ENCODE data around the gene SMIM20.
"Not testable (repeated sequence)": the region's sequence is repeated elsewhere in the genome, so short reads cannot be mapped to it uniquely, and the experiment has no call there.

SMIM20 gene

DNA sequence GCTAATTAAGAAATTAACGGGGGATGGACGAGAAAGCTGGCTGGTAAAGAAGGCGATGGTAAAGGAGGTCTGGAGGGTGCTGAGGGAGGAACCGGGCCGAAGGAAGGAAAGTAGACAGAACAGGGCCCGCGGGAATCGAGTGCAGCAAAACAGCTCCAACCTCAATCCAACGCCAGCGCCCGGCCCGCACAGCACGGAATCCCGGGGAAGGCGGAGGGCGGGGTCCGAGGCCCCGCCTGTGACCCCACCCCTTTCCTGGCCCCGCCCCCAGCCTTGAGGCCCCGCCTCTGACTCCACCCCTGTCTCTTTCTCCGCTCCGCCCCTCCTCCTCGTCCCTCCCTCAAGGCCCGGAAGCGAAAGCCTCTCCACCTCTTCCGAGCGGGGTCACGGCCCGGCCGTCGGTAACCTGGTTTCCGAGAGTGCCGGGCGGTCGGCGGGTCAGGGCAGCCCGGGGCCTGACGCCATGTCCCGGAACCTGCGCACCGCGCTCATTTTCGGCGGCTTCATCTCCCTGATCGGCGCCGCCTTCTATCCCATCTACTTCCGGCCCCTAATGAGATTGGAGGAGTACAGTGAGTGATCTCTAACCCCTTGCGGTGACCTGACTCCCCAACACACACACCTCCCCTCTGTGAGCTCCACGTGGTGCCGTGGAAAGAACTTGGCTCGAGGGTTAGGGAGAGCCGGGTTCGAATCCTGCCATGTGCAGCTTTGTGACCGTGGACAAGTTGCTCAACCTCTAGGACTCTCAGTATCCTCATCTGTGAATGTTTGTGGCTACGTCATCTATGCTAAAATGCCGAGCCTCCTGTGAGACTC lies at the start of gene SMIM20:
Gene SMIM20 (plus strand): TSS at position 370 of the 819 bp plus-strand sequence. CDS start 94 bp downstream, at position 464.
- DNase-seq, result peak; percentile 88

DNA sequence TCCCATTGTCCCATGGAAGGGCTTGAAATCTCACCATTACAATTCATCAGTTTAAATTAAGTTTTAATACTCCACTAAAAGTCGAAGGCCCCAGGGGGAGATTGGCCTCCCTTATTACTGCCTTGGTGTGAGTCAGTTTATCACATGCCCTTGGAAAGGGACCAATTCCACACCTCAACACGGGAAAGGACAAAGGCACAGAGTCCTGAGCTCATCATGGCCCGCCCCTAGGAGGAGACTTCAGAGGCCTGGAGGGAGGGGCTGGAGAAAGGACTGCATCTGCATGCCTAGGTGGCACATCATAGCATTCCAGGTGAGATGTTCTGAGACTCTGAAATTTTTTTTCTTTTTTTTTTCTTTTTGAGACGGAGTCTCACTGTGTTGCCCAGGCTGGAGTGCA lies 48.4 kb upstream of the SMIM20 start:
- no peak for DNase-seq

DNA sequence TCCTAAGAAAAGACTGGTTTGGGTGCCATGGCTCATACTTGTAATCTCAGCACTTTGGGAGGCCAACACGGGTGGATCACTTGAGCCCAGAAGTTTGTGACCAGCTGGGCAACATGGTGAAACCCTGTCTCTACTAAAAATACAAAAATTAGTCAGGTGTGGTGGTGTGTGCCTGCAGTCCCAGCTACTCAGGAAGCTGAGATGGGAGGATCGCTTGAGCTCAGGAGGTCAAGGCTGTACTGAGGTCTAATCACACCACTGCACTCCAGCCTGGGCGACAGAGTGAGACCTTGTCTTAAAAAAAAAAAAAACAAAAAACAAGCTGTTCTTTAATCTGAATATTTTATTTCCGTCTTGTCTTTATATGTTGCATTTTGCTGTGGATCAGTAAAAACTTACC lies 47.6 kb upstream of the SMIM20 start:
- DNase-seq, result not testable (repeated sequence)

DNA sequence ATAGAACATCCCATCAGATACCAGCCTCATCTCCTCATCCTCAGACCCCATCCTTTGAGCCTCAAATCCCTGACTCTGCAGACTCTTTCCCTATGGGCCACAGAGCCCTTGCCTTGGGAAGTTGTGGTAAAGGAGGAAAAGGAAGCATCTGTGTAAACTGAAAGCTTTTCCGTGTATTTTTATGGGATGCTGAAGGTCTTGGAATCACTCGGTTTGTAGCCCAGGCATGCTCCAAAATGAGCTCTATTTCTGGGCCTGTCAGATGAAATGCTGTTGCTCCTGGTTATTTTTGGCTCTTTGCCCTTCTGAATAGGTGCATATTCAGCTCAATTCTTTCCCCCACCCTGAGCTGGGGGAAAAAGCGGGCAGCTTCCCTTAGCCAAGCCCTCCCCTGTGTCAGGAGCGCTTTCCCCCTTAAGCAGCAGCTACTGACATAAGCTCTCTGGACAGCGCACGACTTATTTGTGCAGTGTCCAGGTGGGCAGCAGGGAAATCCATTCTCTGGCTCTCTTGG lies 46.2 kb upstream of the SMIM20 start:
- DNase-seq, result no peak

DNA sequence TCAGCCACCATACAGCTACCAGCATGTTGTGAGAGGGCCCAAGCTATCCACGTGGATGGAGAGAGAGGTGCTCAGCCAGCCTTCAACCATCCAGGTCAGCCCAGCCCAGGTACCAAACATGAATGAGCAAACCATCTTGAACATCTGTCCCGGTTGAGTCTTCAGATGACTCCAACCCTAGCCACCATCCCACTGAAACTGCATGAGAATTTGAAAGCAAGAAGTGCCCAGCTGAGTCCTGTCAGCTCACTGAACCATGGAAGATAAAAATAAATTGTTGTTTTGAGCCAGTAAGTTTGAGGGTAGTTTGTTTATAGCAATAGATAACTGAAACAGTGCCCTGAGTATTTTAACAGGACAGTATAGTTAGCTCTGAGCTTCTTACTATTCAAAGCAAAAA lies 43.9 kb upstream of the SMIM20 start:
- DNase-seq, result no peak

DNA sequence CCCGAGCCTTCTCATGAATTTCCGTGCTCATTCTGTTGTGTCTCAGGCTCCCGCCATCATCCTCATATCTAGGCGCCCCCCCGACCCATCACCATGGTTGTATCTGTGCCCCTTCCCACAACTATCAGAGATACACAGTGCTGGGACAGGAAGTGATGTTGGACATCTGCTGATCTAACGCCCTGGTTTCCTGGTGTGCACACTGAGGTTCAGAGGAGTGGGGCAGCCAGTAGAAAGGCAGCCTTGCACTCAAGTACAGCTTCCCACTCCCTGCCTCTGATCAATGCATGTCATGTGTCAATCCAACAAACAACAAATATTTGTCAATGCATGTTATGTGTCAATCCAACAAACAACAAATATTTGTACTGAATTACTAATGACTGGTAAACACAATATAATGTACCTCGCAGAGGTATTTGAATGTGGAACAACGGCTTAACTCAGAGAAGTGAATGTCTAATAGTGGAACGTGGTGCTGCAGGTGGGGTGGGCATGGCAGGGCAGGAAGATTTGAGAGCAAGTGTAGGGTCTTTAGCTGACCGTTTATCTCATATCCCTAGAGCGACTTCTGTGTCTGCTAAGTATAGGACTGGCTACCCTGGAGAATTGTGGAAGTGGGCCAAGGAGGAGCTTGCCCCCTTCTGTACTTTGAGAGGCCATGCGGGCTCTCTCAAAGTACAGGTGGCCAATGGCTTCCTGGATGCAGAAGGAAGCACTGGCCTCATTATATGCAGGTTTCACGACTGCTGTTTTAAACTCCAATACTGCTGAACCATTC lies 41.0 kb upstream of the SMIM20 start:
- DNase-seq, result no peak

DNA sequence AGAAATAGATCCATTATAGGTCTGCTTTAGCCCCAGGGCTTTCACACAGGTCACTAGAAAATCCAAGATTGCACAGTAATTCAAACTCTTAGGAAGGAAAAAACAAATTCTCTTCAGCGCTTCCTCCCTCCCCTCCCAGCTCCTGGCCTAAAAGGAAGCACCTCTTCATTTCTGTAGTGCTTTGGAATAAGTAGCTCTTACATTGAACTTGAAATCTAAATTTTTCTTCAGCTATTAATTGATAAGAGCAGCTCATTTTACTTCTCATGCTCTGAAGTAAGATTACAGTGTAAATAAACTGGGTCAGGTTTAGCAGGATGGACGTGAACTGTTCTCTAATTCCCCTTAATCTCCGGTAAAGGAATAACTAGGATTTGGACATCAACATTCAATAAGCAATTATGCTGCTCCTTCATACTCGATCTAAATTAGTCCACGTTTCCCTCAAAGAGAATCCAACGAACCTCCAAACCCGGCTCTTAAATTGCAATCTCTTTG lies 40.3 kb upstream of the SMIM20 start:
- DNase-seq, result no peak

DNA sequence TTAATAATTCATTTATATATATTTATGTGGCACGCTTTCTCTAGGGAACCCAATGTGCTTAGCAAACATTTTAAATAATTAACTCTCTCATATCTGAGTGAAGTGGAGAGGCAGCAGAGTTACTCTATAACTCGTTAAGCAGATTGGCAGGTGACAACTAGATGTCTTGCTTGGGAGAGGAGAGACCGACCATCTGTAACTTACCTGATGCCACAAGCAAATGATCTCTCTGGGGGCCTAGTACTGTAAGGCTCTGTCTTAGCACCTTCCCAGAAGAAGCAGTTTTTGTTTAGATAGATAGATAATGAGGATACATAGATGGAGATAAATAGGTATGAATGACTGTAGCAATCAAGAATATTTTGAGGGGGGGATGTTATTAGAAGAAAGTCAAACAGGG lies 39.4 kb upstream of the SMIM20 start:
- DNase-seq, result no peak

DNA sequence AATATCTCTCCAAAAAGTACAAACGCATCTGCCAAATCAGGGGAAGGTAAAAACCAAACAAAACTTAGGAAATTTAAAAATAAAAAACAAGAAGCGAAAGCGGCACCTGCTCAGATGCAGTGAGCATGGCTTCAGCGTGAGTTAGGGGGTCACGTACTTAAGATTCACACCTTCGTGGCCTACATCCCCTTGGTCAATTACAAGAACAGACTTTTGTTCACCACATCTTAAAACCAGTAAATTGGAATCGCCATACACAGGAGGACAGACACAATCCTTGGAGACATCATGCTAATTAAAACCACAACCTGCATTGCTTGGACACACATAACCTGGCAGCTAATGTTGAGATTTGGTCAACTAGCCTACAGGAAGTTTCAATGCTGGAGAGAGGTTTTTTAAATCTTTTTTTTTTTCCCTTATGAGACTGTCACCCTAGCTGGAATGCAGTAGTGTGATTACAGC lies 38.7 kb upstream of the SMIM20 start:
- no peak for DNase-seq

DNA sequence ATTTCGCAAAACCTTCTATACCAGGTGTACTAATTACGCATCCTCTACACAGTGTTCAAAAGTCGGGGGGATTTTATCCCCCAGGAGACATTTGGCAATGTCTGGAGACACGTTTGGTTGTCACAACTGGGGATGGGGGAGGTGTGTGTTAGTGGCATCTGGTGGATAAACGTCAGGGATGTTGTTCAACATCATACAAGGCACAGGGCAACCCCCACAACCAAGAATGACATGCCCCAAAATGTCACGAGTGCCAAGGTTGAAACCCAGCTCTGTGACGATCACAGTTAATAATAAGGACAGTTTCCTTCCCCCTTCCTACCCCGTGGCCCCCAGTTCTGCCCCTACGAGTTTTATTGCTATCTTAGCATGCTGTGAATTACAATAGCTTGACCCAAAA lies 35.3 kb upstream of the SMIM20 start:
- no peak for DNase-seq

DNA sequence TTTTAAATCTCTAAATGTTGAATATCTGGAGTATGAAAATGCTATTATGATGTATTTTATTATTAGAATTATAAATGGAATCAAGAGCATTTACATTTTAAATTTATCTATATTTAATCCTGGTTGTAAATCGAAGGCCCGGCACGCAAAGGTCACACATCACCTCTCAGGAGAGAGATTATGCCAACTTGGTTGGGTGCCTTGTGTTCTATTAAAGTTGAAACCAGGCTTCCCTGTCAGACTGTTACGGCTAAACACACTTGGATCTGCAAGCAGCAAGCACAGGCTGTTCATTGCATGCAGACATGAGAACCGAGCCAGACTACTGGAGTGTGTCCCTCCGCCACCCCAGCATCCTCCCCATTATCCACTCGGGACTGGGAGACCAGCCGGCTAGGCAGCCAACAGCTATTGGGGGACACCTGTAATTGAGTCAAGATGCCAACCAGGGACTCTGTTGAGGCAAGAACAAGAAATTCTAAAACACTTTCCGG lies 34.9 kb upstream of the SMIM20 start:
- DNase-seq, result no peak

DNA sequence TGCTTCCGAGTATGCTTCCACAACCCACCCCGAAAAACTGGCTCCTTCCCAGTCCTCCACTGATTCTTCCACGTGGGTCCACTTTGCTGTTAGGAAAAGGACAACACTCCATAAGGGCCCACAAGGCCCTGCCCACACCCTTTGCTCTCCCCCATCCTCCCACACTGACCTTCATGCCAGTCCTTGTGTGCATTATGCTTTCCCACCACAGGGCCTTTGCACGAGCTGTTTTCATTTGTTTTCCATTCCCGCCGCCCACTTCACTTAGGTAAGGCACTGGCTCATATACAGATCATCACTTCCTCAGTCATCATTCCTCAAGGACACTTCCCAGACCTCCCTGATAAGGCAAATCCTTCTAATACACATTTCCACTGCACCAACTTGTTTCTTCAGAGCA lies 34.4 kb upstream of the SMIM20 start:
- no peak for DNase-seq

DNA sequence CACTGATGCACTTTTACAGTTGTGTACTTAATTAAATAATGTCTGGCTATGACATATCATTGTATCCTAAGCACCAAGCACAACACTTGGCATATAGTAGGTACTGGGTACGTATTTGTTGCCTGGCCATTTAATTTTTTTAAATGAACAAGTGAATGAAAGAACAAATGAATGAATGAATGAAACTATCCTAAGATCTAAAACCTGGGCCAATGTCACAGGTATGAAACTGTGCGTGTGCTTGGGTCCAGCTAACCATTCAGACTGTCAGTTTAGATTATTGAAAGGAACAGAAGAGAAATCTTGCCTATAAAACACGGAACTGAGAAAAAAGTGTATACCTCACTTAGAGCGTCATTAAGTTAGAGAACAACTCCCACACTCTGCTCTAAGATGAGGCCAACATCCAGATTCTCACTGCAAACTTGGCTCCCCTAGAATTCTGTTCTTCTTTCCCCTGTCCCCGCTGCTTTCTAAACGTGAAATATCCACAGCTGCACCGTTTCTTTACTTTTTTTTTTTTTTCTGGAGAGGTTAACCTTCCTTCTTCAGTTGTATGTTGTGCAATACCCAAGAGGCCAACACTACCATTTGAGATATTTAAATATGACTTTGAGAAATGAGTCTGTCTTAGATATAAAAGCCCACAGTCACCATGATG lies 33.9 kb upstream of the SMIM20 start:
- no peak for DNase-seq

DNA sequence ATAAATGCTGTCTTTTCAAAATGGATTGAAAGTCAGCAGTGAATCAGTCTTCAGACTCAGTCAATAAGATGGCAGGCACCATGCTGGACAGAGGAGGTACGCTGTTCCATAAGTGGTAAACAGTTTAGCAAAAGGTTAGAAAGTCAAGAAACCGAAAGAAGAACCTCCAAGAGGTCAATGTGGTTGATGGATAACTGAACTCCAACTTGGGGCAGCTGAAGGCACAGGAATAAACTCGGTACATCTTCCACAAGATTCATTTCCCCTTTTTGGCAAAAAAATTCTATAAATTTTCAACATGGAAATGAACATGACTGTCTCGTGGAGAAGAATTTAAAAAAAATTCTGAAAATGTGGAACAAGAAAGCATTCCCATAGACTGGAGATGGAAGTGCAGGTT lies 32.8 kb upstream of the SMIM20 start:
- DNase-seq, result no peak

DNA sequence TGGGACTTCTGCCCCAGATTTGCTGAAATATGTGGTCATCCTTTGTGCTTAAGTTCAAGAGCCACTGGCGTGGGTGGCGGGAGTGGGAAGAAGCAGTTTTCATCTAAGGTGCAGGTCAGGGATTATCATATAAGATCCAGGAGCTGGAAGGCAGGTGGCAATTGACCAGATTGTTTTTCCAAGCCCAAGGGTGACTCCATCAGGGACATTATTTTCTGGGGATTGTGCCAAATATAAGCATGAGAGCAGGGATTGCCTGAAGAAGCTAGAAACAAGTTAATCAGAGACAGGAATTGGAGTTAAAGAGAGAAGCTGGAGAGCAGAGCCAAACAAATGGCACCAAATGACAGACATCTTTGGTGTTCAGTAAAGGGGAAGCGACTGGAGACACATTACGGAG lies 31.8 kb upstream of the SMIM20 start:
- peak; percentile 65 for DNase-seq

DNA sequence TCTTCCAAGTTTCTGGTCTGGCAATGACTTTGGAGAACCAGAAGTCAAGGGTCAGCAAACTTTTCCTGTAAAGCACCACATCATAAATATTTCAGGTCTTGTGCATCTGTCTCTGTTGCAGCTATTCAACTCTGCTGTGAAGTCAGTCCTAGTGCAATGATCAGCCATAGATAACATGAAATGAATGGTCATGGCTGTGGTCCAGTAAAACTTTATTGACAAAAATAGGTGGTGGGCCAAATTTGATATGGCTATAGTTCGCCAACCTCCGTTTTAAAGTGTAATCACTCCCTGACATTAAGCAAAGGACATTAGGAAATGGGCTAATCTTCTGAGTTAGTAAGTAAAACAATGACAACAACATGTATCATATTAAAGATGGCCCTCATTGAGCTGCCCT lies 30.5 kb upstream of the SMIM20 start:
- DNase-seq, result no peak

DNA sequence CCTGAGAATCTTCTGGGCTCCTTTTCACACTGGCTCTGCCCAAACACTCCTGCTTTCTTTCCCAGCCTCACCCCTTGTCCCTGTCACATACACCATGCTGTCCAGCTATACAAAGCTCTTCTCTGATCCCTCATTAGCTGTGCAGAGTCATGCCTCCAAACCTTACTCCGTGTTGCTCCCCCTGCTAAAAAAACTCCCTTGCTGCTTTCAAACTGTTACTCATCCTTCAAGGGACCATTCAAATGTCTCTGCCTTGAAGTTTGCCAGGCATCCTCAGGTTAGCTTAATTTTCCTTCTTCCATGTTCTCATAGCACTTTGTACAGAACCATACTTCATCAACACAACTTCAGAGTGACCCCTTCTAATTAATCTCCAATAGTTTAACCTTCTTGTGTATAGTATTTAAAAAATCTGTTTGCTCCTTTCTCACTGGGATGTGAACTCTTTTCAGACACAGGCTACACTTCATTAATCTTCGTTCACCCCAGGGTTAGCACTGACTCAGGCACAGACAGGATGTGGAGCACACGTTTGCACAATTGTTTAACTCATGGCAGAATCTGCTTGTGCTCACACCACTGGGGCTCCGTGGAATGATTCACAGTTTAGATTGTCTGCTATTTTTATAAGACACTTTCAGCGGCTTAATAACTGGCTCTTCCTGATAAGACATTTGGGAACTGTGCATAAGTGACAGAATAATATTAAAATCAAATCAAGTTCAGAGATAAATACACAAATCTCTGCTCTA lies 29.8 kb upstream of the SMIM20 start:
- DNase-seq, result no peak

DNA sequence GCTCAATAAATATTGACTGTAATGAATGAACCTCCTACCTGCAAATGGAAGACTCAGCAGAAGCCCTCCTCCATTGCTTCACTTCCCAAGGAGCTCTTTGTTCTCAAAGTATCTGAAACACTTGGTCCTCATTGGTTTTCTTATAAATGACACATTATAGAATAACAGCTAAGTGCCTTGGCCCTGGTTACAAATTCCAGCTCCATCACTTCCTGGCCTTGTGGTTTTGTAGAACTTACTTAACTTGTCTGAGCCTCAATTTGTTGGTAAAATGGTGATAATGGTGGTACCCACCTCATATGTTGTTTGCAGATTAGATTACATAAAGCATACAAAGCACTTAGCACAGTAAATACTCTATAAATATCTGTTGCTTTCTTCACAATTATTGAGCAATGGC lies 25.2 kb upstream of the SMIM20 start:
- no peak for DNase-seq

DNA sequence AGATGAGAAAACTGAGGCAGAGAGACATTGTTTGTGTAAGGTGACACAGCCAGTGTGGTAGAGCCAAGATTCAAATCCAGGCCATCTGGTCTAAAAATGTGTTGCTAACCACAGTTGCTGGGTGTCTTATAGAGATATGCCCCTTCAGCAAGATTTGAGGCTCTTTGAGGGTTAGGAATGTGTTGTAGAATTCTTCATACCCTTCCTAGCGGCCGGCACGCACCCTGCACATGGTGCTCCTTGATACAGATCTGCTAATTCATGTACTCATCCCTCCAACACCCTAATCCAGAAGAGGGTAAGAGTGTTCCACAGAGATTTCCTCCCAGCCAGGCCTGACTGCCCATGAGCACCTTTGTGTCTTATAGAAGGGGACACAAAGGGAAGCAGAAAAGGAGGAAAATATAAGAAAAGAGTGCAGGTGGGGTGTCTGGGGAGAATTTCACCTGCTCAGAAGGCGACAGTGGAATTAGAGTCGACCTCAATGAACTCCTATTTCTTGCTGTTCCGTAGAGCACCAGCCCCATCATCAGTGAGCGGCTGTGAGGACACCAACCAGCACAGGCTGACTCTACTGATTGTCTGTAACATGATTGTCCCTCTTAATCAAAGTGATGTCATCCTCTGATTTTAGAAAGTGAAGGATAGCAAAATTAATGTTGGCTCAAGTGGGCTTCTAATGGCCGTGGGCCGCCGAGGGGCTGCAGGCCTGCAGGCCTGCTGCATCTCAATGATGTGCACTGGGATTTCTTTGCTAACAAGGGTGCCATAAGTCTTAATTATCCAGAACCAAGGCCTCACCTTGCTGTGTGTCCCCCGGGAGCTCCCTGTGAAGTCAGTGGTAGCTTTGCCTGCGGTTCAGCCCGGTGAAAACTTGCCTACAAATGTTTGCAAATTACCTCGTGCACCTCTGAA lies 24.2 kb upstream of the SMIM20 start:
- DNase-seq, result no peak

DNA sequence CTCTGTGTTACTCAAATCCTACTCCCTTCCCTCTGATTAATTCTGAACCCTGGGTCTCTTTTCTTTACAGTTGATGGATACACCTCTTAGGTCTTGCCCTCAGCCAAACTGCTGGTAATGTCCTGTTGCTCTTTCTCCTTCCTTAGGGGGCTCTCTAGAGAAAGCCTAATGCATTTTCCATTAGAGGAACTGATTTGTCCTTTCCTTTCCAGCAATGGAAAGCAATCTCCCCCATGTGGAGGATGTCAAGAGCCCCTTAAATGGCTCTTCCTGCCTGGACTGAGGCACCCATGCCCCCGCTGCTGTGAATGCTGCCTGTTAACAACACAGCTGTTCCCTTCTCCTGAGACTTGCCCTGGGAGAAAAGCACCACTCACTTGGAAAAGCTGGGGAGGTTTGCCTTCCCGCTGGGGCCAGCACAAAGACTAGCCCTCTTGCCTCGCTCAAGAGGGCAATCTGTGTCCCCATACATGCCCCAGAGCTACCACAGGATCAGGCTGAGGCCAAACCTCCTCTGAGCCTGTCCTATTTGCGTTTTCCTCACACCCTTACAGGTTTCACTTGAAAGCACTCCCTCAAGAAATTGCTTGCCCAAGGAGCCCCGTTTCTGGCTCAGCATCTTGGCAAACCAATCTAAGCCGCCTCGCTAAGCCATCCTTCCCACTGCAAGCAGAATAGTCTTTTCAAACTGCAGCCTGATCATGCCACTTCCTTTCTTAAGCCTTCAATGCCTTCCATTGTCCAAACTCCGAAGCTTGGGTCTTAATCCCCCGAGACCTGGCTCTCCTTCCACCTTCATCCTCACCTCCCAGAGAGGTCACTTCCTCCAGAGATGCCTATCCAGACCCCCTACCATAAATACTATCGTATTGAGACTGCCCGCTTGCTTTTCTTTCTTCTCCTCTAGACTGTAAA lies 23.2 kb upstream of the SMIM20 start:
- DNase-seq, result peak; percentile 23

Data from NCI-H1092 treated with DMSO at 0.1 percent for 48 hours (cell line).